T-helper 2 cell (primary cell): ENCODE data around the gene PHGDH.

ENCODE experiments used
- DNase-seq, 5 experiments: peaks; one replicate each; pipeline versions ENCODE4 v3.0.0 to v3.0.0-alpha.2; 2012 to 2022

PHGDH gene

GRCh38 chr1:119732465-119733168 lies 20.9 kb downstream of the PHGDH start:
- no peak for DNase-seq

- no peak for DNase-seq
These were observed 22.0 kb downstream of the PHGDH start for GRCh38 chr1:119733754-119734153.

DNA sequence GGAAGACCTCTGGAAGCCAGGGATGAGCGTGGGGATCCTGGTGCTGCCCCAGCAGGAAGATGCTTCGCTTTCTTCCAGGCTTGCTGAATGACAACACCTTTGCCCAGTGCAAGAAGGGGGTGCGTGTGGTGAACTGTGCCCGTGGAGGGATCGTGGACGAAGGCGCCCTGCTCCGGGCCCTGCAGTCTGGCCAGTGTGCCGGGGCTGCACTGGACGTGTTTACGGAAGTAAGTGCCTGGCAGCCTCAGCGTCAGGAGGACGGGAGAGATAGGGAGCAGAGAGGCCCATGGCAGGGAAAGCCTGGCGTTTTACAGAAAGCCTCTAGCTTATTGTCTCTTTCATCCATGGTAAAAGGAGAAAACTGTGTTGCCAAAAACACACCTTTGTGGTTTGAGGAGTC lies 23.5 kb downstream of the PHGDH start:
- DNase-seq, result no peak

GRCh38 chr1:119736649-119737039 lies 24.9 kb downstream of the PHGDH start:
- DNase-seq, result no peak

GRCh38 chr1:119737040-119737682 lies 25.4 kb downstream of the PHGDH start:
- DNase-seq, result no peak

GRCh38 chr1:119738100-119738720 lies 26.5 kb downstream of the PHGDH start:
- DNase-seq, result no peak

- no peak for DNase-seq
These were observed 27.4 kb downstream of the PHGDH start for GRCh38 chr1:119739150-119739549.

- no peak for DNase-seq
These were observed 28.5 kb downstream of the PHGDH start for GRCh38 chr1:119740261-119740660.

DNA sequence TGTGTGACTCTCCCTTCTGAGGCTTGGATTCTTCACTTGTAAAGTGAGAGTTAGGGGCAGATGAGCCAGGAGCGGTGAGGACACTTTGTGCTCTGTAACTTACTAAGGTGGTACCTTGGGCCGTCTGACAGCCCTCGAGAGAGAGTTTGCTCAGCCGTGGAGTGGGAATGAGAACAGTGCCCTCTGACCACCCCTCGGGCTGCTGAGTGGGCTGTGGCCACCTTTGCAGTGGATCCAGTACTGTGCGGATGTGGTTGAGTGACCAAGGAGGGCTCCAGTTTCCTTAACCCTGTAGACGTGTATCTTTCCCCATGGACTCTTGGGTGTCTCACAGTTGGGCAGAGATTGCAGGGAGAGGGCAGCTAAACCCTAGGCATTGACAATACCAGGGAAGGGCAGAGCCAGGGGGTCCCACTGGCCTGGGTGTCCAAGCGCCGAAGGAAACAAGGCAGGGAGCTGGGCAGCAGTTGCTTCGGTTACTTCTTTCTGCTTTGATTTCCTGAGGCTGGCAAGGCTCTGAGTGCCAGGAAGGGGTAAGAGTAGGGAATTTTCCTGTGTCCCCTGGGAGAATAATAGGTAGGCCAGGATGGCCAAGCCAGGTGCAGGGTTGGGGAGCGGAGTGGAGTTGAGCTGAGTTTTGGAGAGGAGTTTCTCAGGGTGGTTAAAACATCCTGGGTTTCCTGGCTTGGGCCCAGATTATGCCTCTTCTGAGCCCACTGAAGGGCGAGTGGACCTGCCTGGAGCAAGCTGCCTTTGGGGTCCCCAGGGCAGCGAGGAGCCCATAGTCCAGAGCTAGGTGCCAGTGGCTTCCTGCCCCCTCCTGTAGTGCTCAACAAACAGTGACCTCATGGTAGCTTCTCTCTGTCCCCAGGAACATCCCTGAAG lies 29.4 kb downstream of the PHGDH start:
- DNase-seq, result no peak

DNA sequence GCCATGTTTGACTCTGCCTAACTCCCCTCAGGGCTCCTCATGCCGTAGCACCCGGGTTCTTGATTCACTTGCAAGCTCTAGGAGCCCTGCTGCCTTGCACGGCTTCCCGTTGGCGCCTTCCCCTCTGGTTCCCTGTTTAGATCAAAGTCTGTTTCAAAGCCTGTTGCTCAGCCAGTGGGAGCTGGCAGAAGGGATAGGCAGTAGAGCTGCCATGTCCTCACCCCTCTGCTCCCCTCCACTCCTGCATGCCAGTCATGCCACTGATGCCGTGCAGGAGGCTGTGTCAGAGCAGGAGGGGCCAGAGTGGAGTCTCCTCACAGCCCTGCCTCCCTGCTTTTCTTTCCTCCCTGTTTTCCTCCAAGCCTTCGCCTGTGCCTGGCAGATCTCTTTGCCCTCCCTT lies 30.5 kb downstream of the PHGDH start:
- DNase-seq, result no peak

DNA sequence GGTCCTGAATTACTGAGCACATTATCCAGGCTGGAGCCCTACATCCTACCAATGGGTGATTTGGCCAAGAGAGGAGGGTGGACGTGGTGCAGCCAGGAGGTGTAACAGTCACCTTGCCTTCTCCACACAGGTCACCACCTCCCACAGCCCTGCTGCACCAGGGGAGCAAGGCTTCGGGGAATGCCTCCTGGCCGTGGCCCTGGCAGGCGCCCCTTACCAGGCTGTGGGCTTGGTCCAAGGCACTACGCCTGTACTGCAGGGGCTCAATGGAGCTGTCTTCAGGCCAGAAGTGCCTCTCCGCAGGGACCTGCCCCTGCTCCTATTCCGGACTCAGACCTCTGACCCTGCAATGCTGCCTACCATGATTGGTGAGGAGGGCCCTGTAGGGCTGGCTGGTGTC lies 30.9 kb downstream of the PHGDH start:
- no peak for DNase-seq

GRCh38 chr1:119743308-119743707 lies 31.6 kb downstream of the PHGDH start:
- no peak for DNase-seq

DNA sequence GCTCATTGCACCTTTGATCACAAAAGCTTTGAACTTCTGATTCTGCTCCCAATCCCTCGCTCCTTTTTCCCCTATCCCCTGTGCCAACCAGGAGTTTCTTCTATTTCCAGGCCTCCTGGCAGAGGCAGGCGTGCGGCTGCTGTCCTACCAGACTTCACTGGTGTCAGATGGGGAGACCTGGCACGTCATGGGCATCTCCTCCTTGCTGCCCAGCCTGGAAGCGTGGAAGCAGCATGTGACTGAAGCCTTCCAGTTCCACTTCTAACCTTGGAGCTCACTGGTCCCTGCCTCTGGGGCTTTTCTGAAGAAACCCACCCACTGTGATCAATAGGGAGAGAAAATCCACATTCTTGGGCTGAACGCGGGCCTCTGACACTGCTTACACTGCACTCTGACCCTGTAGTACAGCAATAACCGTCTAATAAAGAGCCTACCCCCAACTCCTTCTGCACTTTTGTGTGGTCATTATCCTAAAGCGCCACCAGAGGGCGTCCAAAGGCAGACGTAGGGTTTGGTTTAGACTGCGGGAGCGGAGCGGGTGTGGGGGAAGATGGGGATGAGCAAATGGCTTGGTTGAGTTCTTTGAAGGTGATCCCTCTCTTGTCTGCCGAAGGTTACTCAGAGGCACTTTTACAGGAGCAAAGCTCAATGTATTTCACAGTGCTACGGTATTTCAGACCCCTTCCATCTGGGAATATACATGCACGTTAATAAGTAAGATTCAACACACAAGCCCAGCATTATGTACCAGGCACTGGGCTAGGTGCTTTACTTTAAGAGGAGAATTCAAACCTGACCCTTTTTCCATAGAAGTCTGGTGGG lies 32.3 kb downstream of the PHGDH start:
- peak in 2 of 5 experiments; percentile 15 to 64 for DNase-seq

DNA sequence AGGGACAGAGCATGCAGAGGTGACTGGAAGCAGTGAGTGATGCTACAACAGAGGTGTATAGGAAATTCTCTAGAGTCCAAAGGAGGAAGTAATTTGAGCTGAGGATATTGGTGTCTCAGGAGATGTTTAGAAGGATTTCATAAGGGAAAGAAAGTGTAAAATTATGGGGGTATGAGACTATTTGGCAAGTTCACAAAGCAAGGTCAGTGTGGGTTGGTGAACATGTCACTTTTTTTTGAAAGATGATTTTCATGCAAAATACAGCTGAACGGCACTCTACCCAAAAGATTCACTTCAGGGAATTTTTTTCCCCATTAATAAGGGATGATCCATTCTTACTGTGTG lies 32.8 kb downstream of the PHGDH start:
- DNase-seq, result no peak

DNA sequence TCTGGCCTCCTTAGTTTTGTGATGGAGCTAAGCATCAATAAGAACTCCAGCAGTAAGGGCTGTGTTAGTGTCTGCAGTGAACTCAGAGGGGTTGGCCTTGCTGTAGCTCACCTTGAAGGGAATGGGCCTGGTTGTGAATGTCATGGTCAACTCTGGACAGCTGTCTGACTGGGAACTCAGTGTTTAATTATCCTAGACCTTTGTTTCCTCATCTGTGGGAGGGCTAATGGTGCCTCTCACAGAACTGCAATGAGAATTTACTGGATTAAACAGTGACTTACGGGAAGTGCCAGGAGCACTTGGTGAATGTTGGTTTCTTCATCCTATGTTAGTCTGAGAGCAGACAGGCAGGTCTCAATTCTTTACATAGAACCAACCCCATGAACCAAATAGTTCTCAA lies 33.3 kb downstream of the PHGDH start:
- no peak for DNase-seq

- no peak for DNase-seq
These were observed 35.7 kb downstream of the PHGDH start for GRCh38 chr1:119747451-119747850.

DNA sequence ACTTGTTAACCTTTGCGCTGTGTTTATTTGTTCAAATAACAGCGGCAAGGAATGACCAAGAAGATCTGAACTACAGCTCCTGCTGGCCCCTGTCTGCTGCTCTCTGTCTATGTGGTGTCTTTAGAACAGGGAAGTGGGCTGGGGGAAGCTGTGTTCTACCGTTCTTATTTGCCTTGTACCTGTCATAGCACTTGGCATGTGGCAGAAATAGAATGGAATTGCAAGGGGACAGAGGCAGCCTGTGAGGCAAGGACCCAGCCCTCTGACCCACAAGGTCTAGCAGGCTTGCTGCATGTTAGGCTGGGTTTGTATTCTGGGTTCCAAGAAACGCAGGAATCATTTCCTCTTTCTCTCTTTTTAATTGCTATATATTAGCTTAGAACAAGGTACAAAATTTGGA lies 36.3 kb downstream of the PHGDH start:
- no peak for DNase-seq

DNA sequence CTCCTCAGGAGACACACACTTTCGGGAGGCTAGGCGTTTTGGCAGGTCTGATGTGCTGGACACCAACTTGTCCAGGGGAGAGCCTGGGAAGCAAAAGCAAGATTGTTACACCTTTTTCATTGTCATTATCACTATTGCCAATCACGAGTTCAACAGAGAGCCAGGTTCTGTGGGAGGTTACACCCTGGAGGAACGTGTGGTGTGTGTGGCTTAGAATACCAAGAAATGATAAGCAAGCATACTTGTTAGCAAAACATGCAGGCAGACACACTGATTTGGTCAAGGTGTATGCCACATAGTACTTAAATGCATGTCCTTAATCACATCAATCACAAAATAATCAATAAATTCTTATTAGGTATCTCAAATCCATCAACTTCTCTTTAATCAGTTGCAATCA lies 40.9 kb downstream of the PHGDH start:
- DNase-seq, result peak in 1 of 5 experiments; percentile 48

GRCh38 chr1:119758584-119758983 lies 46.9 kb downstream of the PHGDH start:
- peak in 1 of 5 experiments; percentile 64 for DNase-seq

GRCh38 chr1:119762409-119762808 lies 50.7 kb downstream of the PHGDH start:
- DNase-seq, result no peak

GRCh38 chr1:119762953-119763352 lies 51.2 kb downstream of the PHGDH start:
- no peak for DNase-seq

- DNase-seq, result no peak
These were observed 52.5 kb downstream of the PHGDH start for GRCh38 chr1:119764220-119764619.
